Testis (tissue), 3 donors: ENCODE results near the gene NPB. TPM values are rescaled to one million over a fixed set of nuclear protein-coding genes. Genes with fewer than 3 reads are reported as not detected.

Experiments
- DNase-seq: peaks from one replicate; pipeline ENCODE4 v3.0.0-alpha.2; 2019
- H3K27ac ChIP-seq, 2 donors: fragments of 200-600 bp; sonication (generic); one replicate each; pipeline ENCODE4 v1.5.1; 2019
- H3K27me3 ChIP-seq: fragments of 200-600 bp; sonication (generic); one replicate; pipeline ENCODE4 v1.5.1; 2019
- H3K36me3 ChIP-seq: fragments of 200-600 bp; sonication (generic); one replicate; pipeline ENCODE4 v1.5.1; 2017; ENCODE audit warnings: low read depth; ENCODE audit errors: missing control alignments
- H3K4me1 ChIP-seq: fragments of 200-600 bp; sonication (generic); one replicate; pipeline ENCODE4 v1.5.1; 2019
- H3K4me3 ChIP-seq, 2 donors: fragments of 200-600 bp; sonication (generic); one replicate each; pipeline ENCODE4 v1.5.1; 2017 to 2019
- H3K9me3 ChIP-seq: fragments of 200-600 bp; sonication (generic); one replicate; pipeline ENCODE4 v1.5.1; 2017
- CTCF ChIP-seq, 3 experiments: fragments of 450-650 bp in 2 of 3; fragments of 200-600 bp in 1 of 3; sonication (generic) in 1 of 3; IDR thresholded peaks; one replicate each; pipeline ENCODE4 v1.5.1; 2016 to 2019; ENCODE audit warnings: antibody characterized with exemption in 3 of 3, mild to moderate bottlenecking in 2 of 3, moderate library complexity in 1 of 3
- POLR2A ChIP-seq: fragments of 450-650 bp; IDR thresholded peaks from one replicate; pipeline ENCODE4 v1.6.1; 2017; ENCODE audit warnings: antibody characterized with exemption, mild to moderate bottlenecking, moderate library complexity
- WGBS, 2 donors: methylation state at CpG; one replicate each; pipeline ENCODE4 v1.1.5; 2018; 5-methylcytosine and 5-hydroxymethylcytosine counted together
- intact Hi-C: fragments of 100-400 bp; cut with DNase I; formaldehyde crosslinking; loops from one replicate; pipeline ENCODE4 v1.15.1; 2023; ENCODE audit warnings: low total_unique reads
- polyA plus RNA-seq: library from polyadenylated mRNA; stranded (reverse); fragments of 350-450 nt; fragmentation: Illumina TruSeq; extraction: RNeasy Lipid Tissue Mini Kit (QIAGEN cat#74804); gene quantifications from one replicate; pipeline ENCODE4 v1.2.3, GENCODE V29; 2014; ENCODE audit warnings: low read depth, low replicate concordance; ENCODE audit not compliant: insufficient read depth
- total RNA-seq, 2 donors: library from RNA; depleted of rRNA; stranded (reverse); fragments of >200 nt; gene quantifications; one replicate each; pipeline ENCODE4 v1.2.3, GENCODE V29; 2016

Gene NPB
- total and polyA plus RNA-seq, 3 donors from 2014 or later, result 1.8 to 27.3 (median 22.7) TPM

- intact Hi-C loops, result no loop called here
- WGBS, 2 donors, result 0 to 1% methylated on average over 2 to 91 of the region's 95 CpGs
- no peaks in the 10 kb centered on the region for H3K36me3 ChIP-seq
Measured at GRCh38 chr17:81859906-81860755, 41.9 kb upstream of the NPB start, which contains the start of gene P4HB. P4HB (minus strand) TSS chr17:81860535; CDS start chr17:81860471, 64 bp downstream.

GRCh38 chr17:81860756-81861568, 41.1 kb upstream of the NPB start:
- TF ChIP-seq POLR2A, result peak; percentile 96
- TF ChIP-seq CTCF (IDR thresholded peaks at IDR 0.05), result peak in 2 of 3 experiments; percentile 5 to 39
- Histone ChIP-seq H3K4me1 (peaks cover 27% of the 10 kb centered on the region), H3K27me3 (no peaks in the 10 kb centered on the region), H3K27ac (peak overlapping the region; percentile 91 to 94), H3K9me3 (no peaks in the 10 kb centered on the region), H3K4me3 (peak overlapping the region; percentile 74 to 87), H3K36me3 (no peaks in the 10 kb centered on the region)
- 0% methylated on average over 13 to 41 of the region's 74 CpGs for WGBS, 2 donors
- intact Hi-C loops, result no loop called here
- peak; percentile 99 for DNase-seq

More at GRCh38 chr17:81859906-81860755, 41.9 kb upstream of the NPB start, which contains the start of gene P4HB:
- peak in 1 of 3 experiments; percentile 42 for TF ChIP-seq CTCF (IDR thresholded peaks at IDR 0.05)
- peak; percentile 36 for TF ChIP-seq POLR2A
- Histone ChIP-seq H3K9me3 (no peaks in the 10 kb centered on the region), H3K27ac (peak within 1 kb of the TSS; percentile 91 to 94), H3K27me3 (no peaks in the 10 kb centered on the region), H3K4me3 (peak within 1 kb of the TSS; percentile 92 to 98), H3K4me1 (peaks cover 24% of the 10 kb centered on the region)
- no peak for DNase-seq

- H3K27me3 ChIP-seq, result no peaks in the 10 kb centered on the region
- DNase-seq, result no peak
- H3K27ac ChIP-seq, result no peak overlapping the region
- no peaks in the 10 kb centered on the region for H3K36me3 ChIP-seq
- intact Hi-C loops, result no loop called here
- H3K9me3 ChIP-seq, result no peaks in the 10 kb centered on the region
- H3K4me3 ChIP-seq, result no peak overlapping the region
- peaks cover 49% of the 10 kb centered on the region for H3K4me1 ChIP-seq
- WGBS, 2 donors, result 72 to 76% methylated on average over 4 to 6 of the region's 6 CpGs
- TF ChIP-seq CTCF (IDR thresholded peaks at IDR 0.05), result no peak
- no peak for TF ChIP-seq POLR2A
Measured at GRCh38 chr17:81863123-81863675, 38.8 kb upstream of the NPB start.

- Histone ChIP-seq H3K4me3 (no peak overlapping the region), H3K27ac (no peak overlapping the region), H3K27me3 (no peaks in the 10 kb centered on the region), H3K36me3 (no peaks in the 10 kb centered on the region), H3K4me1 (peaks cover 54% of the 10 kb centered on the region), H3K9me3 (no peaks in the 10 kb centered on the region)
- DNase-seq, result no peak
- 78 to 83% methylated on average over 6 to 9 of the region's 9 CpGs for WGBS, 2 donors
- intact Hi-C loops, result no loop called here
- TF ChIP-seq CTCF (IDR thresholded peaks at IDR 0.05) (no peak), POLR2A (no peak)
Measured at GRCh38 chr17:81863833-81864768, 37.9 kb upstream of the NPB start.
